Kidney glomerular epithelial cell (primary cell): ENCODE data around the gene FPR2.
"Not testable (repeated sequence)": the region's sequence is repeated elsewhere in the genome, so short reads cannot be mapped to it uniquely, and the experiment has no call there.

Experiments
- DNase-seq: peaks from one replicate; lab custom pipeline; 2025; lab: John Stamatoyannopoulos, UW

Gene FPR2

DNA sequence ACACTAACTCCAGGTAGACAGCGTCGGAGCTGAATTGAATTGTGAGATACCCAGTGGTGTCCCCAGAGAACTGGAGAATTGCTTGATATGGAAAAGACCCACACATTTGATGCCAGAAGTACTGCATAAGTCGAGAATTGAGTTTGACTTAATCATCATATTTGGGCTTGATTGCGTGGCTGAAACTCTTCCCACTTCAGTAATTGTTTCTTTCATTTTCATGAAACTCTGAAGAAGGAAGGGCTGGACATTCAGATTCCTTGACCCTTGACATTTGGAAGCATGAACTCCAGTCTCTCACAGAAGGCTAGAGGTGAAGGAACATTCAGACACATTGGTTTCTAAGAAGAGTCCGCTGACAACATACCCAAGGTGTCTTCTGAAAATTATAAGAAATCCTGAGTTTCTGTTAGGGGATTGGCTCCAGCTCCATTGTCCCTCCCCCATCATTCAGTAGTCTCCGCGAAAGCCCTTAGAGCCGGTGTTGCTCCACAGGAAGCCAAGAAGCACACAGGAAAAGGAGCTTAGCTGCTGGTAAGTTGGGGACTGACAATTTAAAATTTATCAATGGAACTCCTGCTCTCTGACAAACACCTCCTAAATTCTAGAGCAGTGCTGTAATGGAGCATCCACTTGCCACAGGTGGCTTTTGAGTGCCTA lies at the start of gene FPR2:
FPR2 (plus strand) TSS at position 484 of the 660 bp plus-strand sequence. CDS start 7,479 bp downstream, outside the sequence.
- DNase-seq = no peak

DNA sequence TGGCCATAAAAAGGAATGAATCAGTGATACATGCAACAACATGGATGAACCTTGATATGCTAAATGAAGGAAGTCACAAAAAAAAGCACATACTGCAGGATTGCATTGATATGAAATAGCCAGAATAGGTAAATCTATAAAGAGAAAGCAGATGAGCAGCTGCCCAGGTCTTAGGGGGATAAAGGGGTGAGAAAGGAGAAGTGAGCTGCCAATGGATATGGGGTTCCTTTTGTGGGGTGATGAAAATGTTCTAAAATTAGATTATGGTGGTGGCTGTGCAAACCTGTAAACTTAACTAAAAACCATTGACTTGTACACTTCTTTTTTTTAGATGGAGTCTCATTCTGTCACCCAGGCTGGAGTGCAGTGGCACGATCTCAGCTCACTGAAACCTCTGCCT lies 49.3 kb upstream of the FPR2 start:
- DNase-seq = no peak

GRCh38 chr19:51712461-51713081 lies 48.4 kb upstream of the FPR2 start:
- peak; percentile 26 for DNase-seq

- DNase-seq = no peak
These were observed 47.4 kb upstream of the FPR2 start for GRCh38 chr19:51713319-51714285.

DNA sequence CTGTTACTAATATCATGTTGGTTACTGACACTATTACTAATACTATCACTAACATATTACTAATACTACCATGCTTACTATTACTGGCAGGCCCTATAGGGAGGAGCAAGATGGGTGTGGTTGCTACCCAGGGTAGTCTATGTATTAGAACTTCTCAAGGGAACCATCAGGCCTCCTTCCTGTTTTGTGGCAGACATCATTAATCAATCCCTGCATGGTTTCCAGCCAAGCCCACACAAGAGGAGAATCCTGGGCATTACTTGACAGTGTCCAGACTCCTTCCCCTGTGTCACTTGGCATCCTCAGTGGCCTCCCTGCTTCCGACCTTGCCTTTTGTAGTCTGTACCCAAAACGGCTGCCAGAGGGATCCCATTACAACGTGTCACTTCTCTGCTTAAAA lies 46.1 kb upstream of the FPR2 start:
- DNase-seq = no peak

DNA sequence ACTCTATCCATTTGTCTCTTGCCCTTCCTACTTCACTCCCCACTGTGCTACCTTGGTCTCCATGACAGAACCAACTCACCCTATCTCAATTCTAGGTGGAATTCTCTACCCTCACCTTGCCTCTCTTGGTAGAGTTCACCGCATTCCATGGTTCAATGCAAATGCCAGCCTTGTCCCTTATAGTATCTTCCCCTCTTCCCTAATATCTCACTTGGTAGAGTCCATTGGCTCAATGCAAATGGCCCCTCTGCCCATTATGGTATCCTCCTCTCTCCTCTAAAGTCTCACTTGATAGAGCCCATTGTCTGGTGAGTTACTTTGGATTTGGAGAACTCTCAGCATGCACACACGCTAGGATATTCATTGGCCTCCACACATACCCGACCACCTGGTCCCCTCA lies 45.1 kb upstream of the FPR2 start:
- no peak for DNase-seq

- no peak for DNase-seq
These were observed 44.1 kb upstream of the FPR2 start for GRCh38 chr19:51716925-51717324.

DNA sequence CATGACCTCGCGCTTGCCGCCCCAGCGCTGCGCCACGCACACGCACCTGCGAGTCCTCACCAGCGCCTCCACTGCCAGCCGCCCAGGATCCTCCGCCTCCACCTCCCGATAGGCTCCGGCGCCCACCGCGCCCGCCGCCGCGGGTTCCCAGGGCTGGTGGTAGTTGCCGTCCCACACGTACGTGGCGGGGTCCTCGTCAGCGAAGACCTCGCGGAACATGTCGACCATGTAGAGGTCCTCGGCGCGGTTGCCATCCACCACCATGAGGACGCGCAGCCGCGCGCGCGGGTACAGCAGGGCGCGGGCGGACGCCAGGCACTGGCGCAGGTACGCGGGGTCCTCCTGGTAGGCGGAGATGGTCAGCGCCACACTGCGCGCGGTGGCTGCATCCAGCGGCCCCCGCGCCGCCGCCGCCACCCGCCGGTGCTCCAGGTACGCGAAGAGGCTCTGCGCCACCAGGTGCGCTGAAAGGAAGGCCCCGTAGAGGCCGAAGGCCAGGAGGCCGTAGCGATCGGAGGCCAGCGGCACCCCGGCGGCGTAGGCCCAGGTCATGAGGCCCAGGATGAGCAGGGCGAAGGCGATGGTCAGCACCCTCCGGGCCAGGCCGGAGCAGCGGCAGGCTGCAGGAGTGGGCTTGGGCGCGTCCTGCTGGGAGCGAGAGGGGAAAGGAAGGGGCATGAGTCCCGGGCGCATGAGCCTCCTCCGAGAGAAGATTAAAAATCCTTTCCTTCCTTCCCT lies 41.6 kb upstream of the FPR2 start:
- no peak for DNase-seq

- DNase-seq = no peak
These were observed 39.1 kb upstream of the FPR2 start for GRCh38 chr19:51721905-51722304.

- DNase-seq = no peak
These were observed 38.5 kb upstream of the FPR2 start for GRCh38 chr19:51722492-51722891.

GRCh38 chr19:51724543-51724942 lies 36.4 kb upstream of the FPR2 start:
- no peak for DNase-seq

DNA sequence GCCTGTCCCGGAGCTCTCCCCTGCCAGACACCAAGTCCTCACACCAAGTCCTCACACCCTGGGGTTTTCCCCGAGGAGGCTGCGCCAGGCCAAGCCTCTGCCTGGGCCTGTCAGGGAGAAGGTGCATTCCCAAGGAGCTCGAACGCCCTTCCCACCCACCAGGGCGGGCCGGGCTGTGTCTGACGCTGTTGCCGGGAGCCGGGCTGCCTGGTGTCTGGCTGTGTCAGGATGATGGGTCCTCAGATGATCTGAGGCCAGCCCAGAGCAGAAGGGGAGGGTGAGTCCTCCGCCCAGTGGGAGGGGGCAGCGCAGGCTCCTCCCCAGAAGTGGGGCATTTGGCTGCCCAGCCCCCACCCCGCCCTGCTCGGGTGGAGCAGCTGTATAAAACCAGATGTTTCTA lies 34.9 kb upstream of the FPR2 start:
- peak; percentile 39 for DNase-seq

DNA sequence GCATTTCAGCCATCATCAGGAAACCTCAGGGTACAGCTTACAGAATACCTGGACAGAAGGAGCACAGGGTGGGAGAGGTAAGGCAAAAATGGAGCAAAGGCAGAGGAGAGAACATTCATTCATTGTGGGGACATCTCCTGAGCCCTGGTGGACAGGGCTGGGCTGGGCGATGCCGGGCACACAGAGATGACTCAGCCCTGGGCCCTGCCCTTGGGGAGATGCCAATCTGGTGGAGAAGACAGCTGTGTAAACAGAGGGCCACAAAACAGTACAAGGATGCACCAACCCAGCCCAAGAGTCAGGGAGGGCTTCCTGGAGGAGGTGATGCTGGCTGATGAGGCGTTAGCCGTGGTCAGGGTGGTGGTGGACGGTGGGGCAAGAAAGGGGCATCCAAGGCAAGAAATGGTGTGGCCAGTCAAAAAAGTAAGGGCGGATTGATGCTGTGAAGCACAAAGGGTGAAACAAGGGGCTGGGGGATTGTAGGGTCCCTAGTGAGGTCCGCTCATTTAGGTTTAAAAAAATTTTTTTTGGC lies 33.6 kb upstream of the FPR2 start:
- no peak for DNase-seq

GRCh38 chr19:51729781-51730180 lies 31.2 kb upstream of the FPR2 start:
- DNase-seq = no peak

DNA sequence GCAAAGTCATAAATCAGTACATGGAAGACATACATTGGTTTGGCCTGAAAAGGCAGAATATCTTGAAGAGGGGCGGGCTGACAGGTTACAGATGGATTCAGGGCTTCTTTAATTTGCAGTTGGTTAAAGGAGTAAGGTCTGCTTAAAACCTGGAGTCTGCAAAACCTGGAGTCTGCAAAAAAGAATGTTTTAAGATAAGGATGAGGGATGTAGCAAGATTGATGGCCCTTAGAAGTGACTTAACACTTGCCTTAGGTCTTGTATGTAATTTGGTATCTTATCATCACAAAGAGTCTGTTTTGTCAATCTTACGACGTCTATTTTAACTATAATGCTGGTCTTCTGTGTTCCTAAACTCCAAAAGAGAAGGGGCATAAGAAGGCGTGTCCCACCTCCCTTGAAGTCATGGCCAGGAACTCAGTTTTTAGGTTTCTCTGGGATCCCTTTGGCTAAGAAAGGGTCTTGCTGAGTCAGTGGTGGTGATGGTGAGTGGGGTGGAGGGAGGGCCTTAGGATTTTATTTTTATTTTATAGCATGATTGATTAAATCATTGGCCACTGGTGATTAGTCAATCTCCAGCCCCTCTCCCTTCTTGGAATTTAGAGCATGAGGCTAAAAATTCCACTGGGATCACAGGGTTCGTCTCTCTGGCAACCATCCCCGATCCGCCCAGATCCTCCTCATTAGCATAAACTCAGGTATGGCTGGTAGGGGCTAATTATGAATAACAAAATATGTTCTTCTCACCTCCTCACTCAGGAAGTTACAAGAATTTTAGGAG lies 27.0 kb upstream of the FPR2 start:
- DNase-seq = no peak

DNA sequence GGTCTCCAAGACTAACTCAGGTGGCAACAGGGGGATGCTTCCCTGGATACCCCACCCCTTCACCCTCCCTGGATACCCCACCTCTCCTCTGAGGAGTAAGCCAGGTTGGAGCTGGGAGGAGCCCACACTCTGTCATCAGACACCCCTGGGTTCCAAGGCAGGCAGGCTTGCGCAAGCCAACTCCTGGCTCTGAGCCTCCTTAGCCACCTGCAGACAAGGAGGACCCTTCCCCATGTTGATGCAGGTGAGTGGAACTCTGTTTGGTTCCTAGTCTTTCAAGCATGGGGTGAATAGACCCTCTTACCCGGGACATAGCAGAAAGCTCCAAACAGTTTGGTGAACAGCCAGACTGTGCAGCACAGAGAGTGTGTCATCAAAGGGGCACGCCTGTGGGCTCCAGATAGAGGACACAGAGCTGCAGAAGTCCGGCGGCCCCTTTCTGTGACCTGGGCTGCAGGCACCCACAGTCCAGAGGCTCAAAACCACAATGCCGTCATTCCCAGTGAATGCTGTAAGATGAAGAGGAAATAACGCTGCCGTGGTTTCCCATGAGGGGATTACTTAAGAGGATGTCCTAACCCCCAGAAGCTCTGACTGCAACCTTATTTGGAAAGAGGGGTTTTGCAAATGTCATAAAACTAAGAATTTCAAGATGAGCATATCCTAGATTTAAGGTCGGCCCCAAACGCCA lies 25.1 kb upstream of the FPR2 start:
- DNase-seq = no peak

GRCh38 chr19:51737389-51737788 lies 23.6 kb upstream of the FPR2 start:
- DNase-seq = no peak

GRCh38 chr19:51737924-51738323 lies 23.1 kb upstream of the FPR2 start:
- DNase-seq = no peak

DNA sequence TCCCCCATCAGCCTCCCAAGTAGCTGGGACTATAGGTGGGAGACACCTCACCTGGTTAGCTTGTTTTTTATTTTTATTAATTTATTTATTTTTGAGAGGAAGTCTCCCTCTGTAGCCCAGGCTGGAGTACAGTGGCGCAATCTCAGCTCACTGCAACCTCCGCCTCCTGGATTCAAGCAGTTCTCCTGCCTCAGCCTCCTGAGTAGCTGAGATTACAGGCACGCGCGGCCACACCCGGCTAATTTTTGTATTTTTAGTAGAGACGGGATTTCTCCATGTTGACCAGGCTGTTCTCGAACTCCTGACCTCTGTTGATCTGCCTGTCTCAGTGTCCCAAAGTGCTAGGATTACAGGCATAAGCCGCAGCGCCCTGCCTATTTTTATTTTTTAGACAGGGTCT lies 22.5 kb upstream of the FPR2 start:
- DNase-seq = not testable (repeated sequence)

DNA sequence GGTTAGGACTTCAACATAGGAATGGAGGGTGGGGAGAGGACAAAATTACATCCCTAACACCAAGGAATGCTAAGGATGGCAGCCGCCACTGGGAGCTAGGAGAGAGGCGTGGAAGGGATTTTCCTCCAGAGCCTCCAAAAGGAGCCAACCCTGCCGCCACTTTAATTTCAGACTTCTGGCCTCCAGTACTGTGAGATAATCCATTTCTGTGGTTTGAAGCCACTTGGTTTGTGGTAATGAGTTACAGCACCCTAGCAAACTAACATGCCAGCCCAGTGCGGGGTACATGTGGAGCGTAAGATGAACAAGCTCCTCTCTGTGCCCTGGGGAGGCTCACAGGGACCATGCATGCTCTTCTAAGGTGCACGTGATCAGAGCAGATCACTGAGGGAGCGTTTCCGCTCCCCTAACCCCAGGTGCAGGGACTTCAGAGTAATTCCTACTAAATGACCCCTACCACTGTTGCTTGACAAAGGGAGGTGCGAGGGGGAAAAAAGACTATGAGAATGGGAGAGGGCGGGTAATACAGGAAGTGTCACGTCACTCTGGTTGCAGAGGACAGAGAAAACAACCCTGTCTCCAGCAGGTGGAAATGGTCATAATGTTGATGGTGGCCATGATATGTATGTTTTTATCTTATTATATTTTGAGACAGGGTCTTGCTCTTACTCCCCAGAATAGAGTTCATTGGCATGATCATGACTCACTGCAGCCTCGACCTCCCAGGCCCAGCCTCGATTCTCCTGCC lies 21.3 kb upstream of the FPR2 start:
- DNase-seq = no peak
